MV-4-11 (cell line): ENCODE results near the gene FTO.

Experiments used
- DNase-seq: peaks from one replicate; lab custom pipeline; 2025; lab: John Stamatoyannopoulos, UW

FTO gene

DNA sequence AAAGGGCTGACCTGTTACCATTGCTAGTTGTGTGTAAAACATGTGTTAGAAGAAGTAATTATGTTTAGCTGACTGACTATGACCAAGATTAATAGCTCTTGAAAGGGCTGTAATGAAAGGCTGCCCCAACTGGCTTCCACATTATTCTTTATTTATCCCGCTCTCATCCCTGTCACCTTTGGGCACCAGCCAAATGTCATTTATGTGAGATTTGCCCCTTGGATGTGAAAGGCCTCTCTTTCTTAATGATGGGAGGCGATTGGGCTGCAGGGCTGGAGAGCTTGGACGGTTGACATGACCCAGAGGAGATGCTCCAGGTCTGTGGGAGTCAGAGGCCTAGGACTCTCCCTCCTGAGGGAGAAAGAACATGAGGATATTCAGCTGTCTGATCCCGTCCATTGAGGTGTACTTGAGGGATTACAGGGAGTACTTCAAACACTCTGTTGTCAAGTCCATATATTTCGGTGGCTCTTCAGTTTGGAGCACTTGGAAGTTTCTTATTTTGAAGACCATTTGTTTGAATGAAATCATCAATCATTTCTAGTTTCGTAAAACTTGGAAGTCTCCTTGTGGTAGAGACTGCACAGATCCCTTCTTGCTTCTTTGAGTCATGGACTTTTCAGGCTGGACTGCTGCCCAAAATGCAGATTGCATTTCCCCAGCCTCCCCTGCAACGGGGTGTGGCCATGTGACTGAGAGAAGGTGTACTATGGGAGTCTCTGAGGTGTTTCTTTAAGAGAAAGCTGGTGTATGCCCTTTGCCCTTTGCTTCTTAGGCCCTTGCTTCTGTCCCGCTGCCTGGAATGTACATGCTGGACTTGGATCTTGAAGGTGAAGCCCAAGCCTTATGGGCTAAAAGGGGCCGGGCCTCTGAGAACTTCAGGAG, 51.3 kb downstream of the FTO start:
- DNase-seq = no peak

DNA sequence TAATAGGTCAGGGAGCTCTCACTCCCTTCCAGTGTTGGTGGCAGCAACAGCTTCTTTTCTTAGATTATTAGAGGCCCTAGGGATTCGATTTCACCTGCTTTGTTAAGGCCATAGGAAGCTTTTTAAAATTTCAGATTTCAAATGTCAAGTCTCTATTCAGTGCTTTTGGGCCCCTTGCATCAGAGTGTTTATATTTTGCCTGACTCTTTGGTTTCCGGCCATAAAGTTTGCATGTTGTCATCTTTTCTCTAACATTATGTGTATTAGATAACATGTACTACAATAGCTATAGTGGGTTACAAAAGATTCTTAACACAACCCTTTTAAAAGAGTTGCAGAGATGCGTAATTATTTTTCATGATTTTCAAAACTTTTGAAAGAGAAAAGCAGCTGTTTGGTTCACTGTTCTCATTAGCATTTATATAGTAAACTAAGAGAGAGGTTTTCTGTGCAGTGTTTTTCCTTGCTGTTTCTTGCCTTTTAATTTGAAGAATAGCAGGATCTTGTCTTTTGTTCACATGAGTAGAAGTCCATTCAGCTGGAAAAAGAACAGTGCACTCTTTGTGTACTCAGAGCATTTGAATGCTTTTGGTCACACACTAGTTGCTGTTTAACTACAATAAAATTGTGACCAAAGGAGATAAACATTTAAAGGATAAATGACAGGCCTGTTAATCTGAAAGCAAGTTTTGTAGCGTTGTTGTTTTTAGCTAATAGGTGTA, 52.5 kb downstream of the FTO start:
- DNase-seq = no peak

DNA sequence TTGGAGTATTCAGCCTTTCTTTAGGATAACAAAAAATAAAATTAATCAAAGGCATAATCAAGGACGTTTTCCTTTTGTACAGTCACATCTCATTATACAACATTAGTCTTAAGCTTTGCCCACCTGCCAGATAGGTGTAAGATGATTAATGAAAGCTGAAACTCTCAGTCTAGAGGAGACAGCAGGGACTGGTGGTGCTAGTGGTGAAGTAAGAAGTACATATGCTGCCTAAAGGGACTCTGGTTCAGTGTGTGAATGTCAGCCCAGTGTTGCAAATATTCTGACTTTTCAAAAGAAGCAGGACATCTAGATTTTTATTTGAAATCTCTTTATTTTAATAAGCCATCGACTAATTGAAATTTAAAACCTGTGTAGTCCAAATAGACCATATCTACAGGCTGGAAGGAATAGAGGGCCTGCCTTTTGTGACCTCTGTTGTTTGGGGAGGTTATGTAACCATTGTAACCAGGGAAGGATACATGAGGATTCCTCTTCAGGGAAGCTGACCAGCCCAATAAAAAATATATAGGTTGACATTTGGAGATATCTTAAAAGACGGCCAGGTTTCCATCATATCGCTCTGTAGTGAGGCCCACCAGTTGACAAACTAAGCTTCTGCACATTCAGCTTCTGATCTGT, 54.1 kb downstream of the FTO start:
- no peak for DNase-seq

DNA sequence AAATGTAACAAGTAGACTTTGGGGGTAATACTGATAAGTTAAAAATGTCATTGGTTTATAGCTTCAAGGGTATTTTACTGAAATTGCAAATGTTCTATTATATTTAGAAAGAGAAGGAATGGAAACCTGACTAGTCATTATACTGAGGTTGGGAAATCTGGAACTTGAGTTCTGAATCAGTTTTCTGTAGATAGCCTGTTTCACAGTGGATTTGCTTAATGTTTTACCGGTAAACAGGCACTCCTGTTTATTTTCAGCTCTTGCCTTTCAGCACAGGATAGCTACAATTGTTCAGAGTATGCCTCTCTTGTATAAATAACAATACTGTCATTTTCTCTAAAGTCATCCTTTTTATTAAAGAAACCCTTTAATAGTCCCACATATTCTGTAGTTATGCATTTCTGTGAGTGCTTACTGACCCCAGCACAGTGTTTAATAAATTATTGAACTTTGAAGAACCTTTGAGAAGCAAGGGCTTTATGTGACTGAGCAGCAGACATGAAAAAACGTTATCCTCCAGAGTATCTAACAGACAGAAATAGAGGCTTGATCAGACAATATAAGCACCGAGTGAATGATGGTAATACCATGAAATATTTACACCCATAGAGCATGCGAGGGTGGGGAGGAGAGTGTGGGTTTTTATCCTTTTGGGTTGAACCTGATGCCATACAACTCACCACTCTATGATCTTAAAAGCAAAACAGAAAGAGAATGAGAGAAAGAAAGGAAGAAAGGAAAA, 58.2 kb downstream of the FTO start:
- no peak for DNase-seq

DNA sequence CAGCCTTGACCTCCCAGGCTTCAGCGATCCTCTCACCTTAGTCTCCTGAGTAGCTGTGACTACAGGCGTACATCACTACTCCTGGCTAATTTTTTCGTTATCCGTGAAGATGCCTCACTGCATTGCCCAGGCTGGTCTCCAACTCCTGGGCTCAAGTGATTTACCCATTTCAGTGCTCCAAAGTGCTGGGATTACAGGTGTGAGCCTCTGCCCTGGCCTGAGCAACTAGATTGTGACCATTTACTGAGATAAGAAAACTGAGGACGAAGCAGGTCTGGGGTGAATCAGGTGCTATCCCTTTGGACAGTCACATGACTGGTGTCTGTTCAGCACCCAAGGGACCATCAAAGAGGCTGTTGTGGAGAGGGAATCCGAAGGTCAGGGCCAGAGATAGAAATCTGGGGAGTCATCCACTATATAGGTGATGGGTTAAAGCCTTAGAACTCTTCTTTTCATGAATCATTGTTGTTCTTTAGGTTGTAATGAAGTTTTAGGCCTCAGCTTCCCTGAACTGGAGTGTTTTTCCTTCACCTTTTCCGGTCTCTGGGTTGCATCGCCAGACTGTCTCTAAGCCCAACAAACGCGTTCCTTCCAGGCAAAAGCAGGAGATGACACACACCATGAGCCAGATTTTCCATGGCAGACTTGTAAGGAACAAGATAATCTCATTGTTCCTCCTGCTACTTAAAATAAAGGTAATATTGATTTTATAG, 62.5 kb downstream of the FTO start:
- no peak for DNase-seq

DNA sequence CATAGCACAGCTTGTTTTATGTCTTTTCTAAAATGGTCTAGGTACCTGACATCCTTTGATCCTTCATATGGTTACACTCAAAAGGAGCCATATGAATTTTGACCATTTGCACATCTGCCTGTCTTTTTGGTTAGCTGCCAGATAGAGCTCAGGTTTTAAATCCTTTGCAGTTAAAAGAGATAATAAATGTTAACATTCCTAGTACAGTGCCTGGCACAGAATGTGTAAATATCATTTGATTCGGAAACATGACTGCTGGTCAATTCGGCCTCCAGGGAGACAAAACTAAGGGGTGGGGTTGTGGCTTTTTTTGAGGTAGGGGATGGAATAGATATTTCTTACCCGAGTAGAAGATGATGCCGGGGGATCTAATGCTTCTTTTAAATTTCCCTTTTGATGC, 64.2 kb downstream of the FTO start:
- DNase-seq = no peak

DNA sequence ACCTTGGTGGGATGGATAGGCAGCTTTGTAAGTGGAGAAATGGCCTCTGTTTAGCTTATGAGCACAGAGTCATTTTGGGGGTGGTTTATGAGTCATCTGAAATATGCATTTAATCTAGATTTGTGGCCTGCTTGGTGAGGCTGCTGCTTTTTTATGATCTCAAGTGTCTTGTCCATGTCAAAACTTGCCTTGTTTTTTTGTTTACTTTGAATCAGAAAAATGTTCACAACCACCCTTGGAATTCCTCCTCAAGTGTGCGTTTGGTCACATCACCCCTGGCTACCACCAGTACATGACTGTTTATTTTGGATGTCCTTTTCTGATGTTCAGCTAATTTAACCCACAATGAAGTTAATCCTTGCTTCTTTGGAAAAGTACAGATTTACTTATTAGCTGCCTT, 64.6 kb downstream of the FTO start:
- DNase-seq = peak; percentile 15

DNA sequence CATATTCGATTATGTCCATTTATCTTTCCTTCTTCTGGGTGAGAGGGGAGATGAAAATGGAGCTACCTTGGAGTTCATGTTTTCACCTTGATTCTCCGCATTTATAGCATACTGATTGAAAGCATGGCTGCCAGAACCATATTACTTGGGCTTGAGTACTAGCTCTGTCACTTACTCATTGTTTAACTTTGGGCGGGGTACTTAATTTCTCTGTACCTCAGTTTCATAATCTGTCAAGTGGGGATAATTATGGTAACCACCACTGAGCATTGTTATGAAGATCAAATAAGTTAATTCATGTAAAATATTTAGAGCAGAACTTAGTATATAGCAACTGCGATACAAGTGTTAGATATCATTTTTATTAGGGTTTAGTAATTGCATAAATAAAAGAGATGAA, 65.2 kb downstream of the FTO start:
- no peak for DNase-seq

DNA sequence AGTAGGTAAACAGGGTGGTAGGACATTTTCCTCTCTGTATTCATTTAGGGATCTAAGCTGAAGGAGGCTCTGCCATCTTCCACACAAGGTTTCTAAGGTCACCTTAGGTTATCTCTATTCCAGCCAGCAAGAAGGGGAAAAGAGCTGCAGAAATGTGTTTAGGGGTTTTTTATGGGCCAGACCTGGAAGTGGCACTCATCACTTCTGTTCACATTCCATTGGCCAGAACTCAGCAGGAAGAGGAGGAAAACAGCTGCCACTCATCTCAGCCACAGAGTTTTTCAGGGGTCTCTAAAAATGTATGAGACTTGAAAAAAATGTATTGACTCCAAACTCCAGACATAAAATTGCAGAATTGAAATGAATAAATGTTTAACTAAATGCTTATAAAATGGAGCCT, 65.8 kb downstream of the FTO start:
- no peak for DNase-seq

DNA sequence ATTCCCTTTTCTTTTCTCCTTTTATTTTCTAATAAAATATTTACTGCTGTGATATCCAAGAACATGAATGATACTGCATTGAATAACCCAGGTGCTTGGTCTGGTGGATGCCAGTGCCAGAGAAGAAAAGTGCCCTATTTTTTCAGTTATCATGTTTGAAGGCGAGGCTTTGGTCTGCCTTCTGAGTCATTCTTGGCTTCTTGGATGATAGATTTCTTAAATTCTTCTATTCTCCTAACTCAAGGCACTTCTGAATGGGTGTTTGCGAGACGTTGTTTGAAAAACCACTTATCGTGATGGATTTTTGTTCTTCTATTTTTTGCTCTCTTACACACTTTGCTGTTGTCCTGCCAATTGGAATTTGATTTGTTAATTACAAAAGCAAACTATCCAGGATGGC, 66.7 kb downstream of the FTO start:
- no peak for DNase-seq

DNA sequence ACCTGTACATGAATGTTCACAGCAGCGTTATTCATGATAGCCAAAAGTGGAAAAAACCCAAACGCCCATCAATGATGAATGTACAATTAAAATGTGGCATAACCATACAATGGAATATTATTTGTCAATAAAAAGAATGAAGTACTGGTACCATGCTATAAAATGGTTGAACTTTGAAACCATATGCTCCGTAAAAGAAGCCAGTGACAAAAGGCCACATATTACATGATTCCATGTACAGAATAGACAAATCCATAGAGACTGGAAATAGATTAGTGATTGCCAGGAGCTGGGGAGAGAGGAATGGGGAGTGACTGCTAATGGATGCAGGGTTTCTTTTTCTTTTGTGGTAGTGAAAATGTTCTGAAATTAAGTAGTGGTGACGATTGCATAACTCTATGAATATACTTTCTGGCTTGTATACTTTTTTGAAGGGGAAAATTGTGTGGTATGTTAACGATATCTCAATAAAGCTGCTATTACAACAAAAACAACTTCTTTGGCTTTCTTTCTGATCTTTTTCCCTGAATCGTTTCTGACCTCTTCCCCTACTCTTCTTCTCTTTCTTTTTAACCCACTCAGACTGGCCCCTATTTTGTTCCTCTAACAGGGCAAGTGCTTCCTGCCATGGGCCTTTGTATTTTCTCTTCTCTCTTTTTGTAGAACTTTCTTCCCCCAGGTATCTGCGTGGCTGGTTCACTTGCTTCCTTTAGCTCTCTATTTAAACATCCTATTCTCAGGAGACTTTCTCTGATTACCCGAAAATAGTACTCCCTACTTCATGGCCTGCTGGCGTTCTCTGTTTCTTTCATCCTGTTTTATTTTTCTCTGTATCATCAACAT, 67.9 kb downstream of the FTO start:
- peak; percentile 53 for DNase-seq

DNA sequence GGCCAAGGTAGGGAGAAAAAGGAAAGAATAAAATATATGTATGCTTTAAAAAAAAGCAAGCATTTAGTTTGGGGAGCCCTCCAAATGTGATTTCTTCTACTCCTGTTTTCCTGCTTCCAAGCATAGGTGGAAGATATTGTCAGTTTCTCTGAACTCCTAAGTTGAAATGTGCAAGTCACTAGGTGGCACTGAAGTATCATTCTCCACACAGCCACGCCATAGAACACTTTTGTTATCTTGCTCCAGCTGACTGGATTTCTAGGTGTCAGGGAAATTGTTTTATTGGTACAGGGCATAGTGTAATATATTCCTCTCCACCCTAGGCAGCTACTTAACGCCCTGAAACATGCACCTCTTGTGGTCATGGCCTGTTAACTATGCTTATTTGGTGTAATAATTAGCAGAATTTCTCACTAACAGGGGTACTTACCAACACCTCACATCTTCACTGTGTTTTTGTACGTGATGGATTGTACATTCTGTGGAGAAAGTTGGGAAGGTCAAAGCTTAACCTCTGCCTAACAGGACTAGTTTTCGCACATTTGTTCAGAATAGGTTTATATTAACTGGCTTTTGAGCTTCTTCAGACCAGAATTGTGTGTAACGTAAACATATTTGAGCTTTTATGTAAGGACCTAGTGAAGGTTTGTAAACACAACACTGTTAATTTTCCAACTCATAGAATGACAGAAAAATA, 69.3 kb downstream of the FTO start:
- DNase-seq = peak; percentile 62

DNA sequence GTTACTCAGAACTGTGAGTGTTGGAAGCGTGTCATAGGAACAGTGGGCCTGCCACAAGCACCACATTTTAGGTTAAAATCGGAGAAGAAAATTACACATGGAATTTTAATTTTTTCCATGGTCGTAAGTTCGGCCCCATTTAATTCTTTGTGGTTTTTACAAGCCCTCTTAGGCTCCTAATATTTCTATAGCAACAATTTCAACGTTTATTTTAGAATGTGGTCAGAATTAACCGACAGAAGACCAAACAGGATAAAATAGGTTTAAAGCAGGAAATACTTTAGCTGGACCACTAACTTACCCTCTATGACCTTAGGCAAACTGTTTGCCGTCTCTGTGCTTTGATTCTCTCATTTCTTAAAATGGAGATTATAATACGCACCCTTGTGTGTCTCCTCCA, 69.9 kb downstream of the FTO start:
- DNase-seq = peak; percentile 35

DNA sequence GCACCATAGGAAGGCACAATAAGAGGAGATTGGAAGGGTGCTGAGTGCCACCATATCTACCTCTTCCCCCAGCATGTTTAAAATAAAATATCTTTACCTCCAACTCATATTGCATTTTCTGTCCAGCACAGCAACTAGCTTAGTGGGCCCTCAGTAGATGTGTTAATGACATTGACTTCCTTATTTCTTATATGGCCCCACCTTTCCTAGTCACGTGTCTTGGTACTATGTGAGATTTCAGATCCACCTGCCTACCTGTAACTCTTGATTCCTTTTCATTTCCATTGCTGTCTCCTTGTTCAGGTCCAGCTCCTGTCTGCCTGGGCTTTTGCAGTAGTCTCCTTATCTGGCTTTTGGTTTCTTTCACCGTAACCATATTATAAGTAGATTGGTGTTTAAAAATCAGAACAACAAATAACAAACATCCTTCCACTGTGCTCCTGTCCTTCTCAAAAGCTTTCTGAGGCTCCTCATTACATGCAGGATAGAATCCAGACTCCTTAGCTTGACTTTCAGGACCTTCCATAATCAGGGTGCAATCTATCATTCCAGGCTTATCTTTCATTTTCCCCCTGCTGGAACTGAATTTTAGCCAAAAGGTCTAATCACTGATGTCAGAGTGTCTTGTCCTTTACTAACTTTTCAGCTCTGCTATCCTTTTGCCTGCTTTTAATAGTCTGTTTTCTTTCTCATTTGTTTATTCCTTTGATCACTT, 71.3 kb downstream of the FTO start:
- no peak for DNase-seq

DNA sequence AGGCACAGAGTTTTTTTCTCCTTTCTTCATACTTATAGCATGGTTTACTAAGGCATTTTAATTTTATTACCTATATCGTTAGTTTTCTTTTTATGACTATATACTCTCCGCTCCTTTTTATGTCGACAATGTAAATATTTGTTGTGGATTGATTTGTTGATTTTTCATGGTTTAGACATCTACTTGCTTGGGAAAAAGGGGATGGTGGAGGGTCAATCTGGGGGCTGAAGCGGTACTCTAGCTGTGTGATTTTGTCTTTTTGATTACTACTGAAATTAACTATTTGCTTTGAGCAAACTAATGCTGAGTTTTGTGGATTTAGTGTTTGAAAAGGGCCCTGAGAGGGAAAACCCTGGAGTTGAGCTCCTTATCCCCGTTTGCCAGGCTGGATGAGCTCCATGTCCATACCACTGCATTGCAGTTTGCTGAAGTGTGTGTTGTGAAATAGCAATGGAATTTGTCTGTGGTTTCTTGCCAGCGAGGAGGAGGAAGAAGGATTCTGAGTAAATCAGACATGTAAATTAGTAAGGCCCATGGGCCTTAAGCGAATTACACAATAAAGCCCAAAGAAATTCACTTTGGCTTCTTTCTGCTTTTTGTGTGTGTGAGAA, 72.0 kb downstream of the FTO start:
- DNase-seq = peak; percentile 93

DNA sequence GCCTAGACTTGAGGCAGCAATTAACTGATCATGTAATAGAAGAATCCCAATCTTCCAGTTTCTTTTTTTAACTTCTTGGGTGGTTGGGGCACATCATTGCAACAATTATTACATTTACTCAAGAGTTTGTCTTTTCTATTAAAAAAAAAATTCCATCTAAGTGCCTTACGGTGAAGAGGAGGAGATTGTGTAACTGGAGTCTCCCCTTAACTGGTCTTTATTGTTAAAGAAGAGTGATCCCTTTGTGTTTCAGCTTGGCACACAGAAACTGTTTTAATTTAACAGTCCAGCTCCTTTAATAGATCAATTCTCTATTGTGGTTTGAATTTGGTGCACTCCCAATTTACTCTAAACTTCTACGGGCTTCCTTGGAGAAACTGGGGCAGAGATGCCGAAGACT, 75.2 kb downstream of the FTO start:
- no peak for DNase-seq

DNA sequence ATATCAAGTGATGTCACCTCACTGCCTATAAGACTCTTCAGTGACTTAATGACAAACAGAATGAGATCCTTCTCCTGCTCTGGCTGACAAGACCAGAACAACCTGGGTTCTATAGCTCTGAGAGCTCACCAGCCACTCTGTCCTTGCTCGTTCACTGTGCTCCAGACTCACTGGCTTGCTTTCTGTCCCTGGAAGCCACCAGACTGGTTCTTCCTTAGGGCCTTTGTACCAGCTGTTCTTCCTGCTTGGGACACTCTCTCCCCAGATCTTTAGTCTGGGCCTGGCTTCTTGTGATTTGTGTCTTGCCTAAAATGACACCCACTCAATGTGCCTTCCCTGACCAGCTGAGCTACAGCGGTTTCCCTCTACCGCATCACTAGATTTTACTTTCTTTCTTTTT, 76.1 kb downstream of the FTO start:
- DNase-seq = no peak

DNA sequence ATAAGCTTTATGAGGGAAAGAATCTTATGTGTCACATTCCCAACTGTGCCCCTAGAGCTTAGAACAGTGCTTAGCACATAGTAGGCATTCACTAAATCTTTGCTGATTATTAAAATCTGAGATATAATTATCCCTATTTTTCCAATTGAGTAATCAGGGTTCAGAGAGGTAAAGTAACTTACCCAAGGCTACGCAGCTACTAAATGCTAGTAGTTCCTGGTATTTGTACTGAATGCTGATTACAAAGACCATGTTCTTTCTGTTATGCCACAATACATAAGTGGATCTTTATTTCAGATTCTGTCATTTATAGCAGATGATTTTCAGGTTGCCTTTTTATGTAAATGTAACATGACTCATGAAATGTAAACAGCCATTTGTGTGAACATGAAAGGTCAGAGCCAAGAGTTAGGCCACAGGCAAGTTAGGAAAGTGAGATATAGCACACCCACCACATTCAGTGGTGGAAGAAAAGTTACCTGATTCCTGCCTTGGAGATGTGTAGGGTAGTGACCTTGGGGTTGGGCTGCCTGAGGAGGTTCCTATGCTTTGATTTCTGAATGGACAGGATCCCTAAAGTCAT, 77.2 kb downstream of the FTO start:
- no peak for DNase-seq

DNA sequence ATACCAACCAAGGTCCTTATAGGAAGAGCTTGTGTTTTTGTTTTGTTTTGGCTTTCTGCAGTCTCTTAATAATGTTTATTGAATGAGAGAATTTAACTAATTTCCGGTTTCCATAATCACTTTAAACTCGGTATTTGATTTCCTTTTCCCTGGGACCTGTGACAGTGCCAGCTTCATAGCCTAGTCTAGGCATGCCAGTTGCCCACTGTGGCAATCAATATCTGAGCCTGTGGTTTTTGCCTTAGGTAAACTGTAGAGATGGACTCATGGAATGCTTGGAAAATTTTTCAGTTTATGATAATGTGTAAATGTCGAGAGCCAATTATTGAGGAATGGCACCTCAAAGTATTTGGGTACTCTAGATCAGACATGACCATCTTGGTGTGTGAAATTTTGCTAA, 78.2 kb downstream of the FTO start:
- DNase-seq = no peak
